ENCODE results near the gene MAX.

DNA sequence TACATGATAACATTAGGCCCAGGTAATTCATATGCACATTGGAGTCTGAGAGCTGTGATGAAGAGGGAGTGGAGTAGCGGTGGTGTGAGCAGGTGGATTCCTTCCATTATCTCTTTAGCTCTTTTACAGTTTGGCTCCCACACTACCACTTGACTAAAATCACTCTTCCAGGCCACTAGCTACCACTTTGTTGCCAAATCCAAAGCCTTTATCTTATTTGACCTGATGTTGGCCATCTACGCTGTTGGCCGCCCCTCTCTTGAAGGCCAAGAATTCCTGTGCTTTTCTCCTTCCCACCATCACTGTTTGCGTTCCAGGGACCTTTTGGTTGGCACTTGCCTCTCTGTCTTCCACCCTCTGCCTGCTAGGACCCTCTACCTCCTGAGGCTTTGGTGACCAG lies 4.0 kb upstream of the MAX start:
- TF ChIP-seq, protein P1, sequence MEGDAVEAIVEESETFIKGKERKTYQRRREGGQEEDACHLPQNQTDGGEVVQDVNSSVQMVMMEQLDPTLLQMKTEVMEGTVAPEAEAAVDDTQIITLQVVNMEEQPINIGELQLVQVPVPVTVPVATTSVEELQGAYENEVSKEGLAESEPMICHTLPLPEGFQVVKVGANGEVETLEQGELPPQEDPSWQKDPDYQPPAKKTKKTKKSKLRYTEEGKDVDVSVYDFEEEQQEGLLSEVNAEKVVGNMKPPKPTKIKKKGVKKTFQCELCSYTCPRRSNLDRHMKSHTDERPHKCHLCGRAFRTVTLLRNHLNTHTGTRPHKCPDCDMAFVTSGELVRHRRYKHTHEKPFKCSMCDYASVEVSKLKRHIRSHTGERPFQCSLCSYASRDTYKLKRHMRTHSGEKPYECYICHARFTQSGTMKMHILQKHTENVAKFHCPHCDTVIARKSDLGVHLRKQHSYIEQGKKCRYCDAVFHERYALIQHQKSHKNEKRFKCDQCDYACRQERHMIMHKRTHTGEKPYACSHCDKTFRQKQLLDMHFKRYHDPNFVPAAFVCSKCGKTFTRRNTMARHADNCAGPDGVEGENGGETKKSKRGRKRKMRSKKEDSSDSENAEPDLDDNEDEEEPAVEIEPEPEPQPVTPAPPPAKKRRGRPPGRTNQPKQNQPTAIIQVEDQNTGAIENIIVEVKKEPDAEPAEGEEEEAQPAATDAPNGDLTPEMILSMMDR (IDR thresholded peaks at IDR 0.05), result no peak
- no peak for TF ChIP-seq POLR2A (IDR thresholded peaks at IDR 0.05)
